OCI-LY7 (cell line): ENCODE data around the gene CST9. TPM values are rescaled to one million over a fixed set of nuclear protein-coding genes. Genes with fewer than 3 reads are reported as not detected.

Experiments used
- BruUV-seq: library from RNA; stranded (reverse); fragments of 400-500 nt; replicated peaks from 2 replicates; lab custom pipeline; 2021; lab: Mats Ljungman, UMichigan
- CTCF ChIA-PET: fragments of 300-600 bp; sonication (Branson Sonifier 250); formaldehyde crosslinking; loops from one replicate; lab custom pipeline; 2022; ENCODE audit warnings: antibody characterized with exemption; ENCODE audit not compliant: unreplicated experiment; lab: Charles Lee
- POLR2A ChIA-PET: fragments of 300-600 bp; sonication (Branson Sonifier 250); formaldehyde crosslinking; loops from one replicate; lab custom pipeline; 2022; ENCODE audit warnings: antibody characterized with exemption; lab: Charles Lee
- DNase-seq: peaks from one replicate; pipeline ENCODE4 v3.0.0-alpha.2; 2015; ENCODE audit warnings: low spot score
- H2AFZ ChIP-seq: fragments of 200-600 bp; sonication (generic), shearing (Covaris generic); 2 replicates; pipeline ENCODE4 v1.6.1; 2014; ENCODE audit warnings: mild to moderate bottlenecking, antibody characterized with exemption, low read length, moderate library complexity
- H3K27ac ChIP-seq: fragments of 200-600 bp; sonication (generic); 2 replicates; pipeline ENCODE4 v1.5.1; 2014; ENCODE audit warnings: mixed run types, low read depth, mild to moderate bottlenecking, moderate library complexity, low read length, inconsistent platforms; ENCODE audit not compliant: poor library complexity, severe bottlenecking
- H3K36me3 ChIP-seq: fragments of 200-600 bp; sonication (generic); 2 replicates; pipeline ENCODE4 v1.6.1; 2014; ENCODE audit warnings: mild to moderate bottlenecking, antibody characterized with exemption, low read length, moderate library complexity, mixed read lengths; ENCODE audit not compliant: insufficient read depth
- H3K4me1 ChIP-seq: fragments of 200-600 bp; sonication (generic); 2 replicates; pipeline ENCODE4 v1.5.1; 2014; ENCODE audit warnings: mild to moderate bottlenecking, low read length; ENCODE audit not compliant: insufficient read depth, poor library complexity, severe bottlenecking
- H3K4me2 ChIP-seq: fragments of 200-600 bp; sonication (generic); 2 replicates; pipeline ENCODE4 v1.6.1; 2014; ENCODE audit warnings: mild to moderate bottlenecking, low read length
- H3K4me3 ChIP-seq: fragments of 200-600 bp; sonication (generic); 2 replicates; pipeline ENCODE4 v1.5.1; 2014; ENCODE audit warnings: mild to moderate bottlenecking, low read depth, low read length; ENCODE audit not compliant: poor library complexity, severe bottlenecking
- H3K79me2 ChIP-seq: fragments of 200-600 bp; sonication (generic); 2 replicates; pipeline ENCODE4 v1.6.1; 2016; ENCODE audit warnings: low read depth, mild to moderate bottlenecking, low read length, moderate library complexity, mixed read lengths; ENCODE audit not compliant: insufficient read depth
- H3K9me2 ChIP-seq: fragments of 200-600 bp; sonication (generic); 2 replicates; pipeline ENCODE4 v1.6.1; 2016; ENCODE audit warnings: mild to moderate bottlenecking, low read length, mixed read lengths; ENCODE audit not compliant: insufficient read depth
- H3K9me3 ChIP-seq: fragments of 200-600 bp; sonication (generic); 2 replicates; pipeline ENCODE4 v1.6.1; 2014; ENCODE audit warnings: mild to moderate bottlenecking, mixed run types, low read length, mixed read lengths
- H4K20me1 ChIP-seq: fragments of 200-600 bp; sonication (generic); 2 replicates; pipeline ENCODE4 v1.6.1; 2014; ENCODE audit warnings: mild to moderate bottlenecking, antibody characterized with exemption, low read length, moderate library complexity, mixed read lengths; ENCODE audit not compliant: insufficient read depth
- CTCF ChIP-seq: fragments of 200-600 bp; sonication (generic); conservative IDR thresholded peaks from 2 replicates; pipeline ENCODE4 v1.5.1; 2014; ENCODE audit warnings: mild to moderate bottlenecking, antibody characterized with exemption, low read length, moderate library complexity, mixed read lengths
- EZH2phosphoT487 ChIP-seq: fragments of 200-600 bp; sonication (generic); IDR thresholded peaks from 2 replicates; pipeline ENCODE4 v1.6.1; 2018; ENCODE audit warnings: low read depth, borderline replicate concordance, mild to moderate bottlenecking, mixed run types, antibody characterized with exemption, low read length, moderate library complexity, mixed read lengths
- intact Hi-C: fragments of 100-400 bp; cut with micrococcal nuclease; formaldehyde crosslinking; loops from one replicate; pipeline ENCODE4 v1.10.0; 2022; ENCODE audit not compliant: unreplicated experiment
- total RNA-seq, 2 experiments: library from RNA; depleted of rRNA in 1 of 2; stranded (reverse); fragments of >200 nt in 1 of 2; shearing (Covaris generic) in 1 of 2; gene quantifications; 2 replicates each; pipeline ENCODE4 v1.2.3, GENCODE V29; 2014 to 2022

Gene CST9
- total RNA-seq, 2 experiments from 2014 or later = not detected

GRCh38 chr20:23607497-23608245 is 2.0 kb upstream of the CST9 start:
- no TSS peak for BruUV-seq
- no peak overlapping the region for H3K27ac ChIP-seq
- no peak overlapping the region for H3K4me2 ChIP-seq
- no peaks in the 10 kb centered on the region for H4K20me1 ChIP-seq
- H3K9me3 ChIP-seq = no peaks in the 10 kb centered on the region
- H3K4me3 ChIP-seq = no peak overlapping the region
- H3K36me3 ChIP-seq = no peaks in the 10 kb centered on the region
- ChIA-PET CTCF (no interaction called here), POLR2A (no interaction called here)
- H3K79me2 ChIP-seq = no peaks in the 10 kb centered on the region
- no peaks in the 10 kb centered on the region for H3K9me2 ChIP-seq
- TF ChIP-seq CTCF = no peak
- no peak for TF ChIP-seq EZH2phosphoT487
- H3K4me1 ChIP-seq = no peaks in the 10 kb centered on the region
- no peak for DNase-seq
- no peak overlapping the region for H2AFZ ChIP-seq
- intact Hi-C loops = loop anchor here (10.0 kb wide), 1 partner anchor 913 kb away; no protein-coding TSS in a partner anchor

- H3K4me3 ChIP-seq = no peak overlapping the region
- no peak overlapping the region for H3K4me2 ChIP-seq
- no peaks in the 10 kb centered on the region for H3K4me1 ChIP-seq
- intact Hi-C loops = loop anchor here (1.0 to 10.0 kb wide), 2 partner anchors 164 to 912 kb away; no protein-coding TSS in a partner anchor
- H3K9me2 ChIP-seq = no peaks in the 10 kb centered on the region
- no peaks in the 10 kb centered on the region for H4K20me1 ChIP-seq
- H2AFZ ChIP-seq = no peak overlapping the region
- ChIA-PET CTCF (interaction anchor here (0.5 kb wide), 2 partner anchors 506 to 1061 kb away, joined by 3 to 6 read pairs; no protein-coding TSS in a partner anchor), POLR2A (no interaction called here)
- no peak for TF ChIP-seq EZH2phosphoT487
- peak; percentile 82 for TF ChIP-seq CTCF
- no peaks in the 10 kb centered on the region for H3K9me3 ChIP-seq
- DNase-seq = peak; percentile 55
- no peaks in the 10 kb centered on the region for H3K79me2 ChIP-seq
- BruUV-seq = no TSS peak
- H3K27ac ChIP-seq = no peak overlapping the region
- no peaks in the 10 kb centered on the region for H3K36me3 ChIP-seq
These were observed 934 bp upstream of the CST9 start for GRCh38 chr20:23606652-23607049.

GRCh38 chr20:23604306-23604705 is 1.4 kb downstream of the CST9 start:
- no TSS peak for BruUV-seq
- no peaks in the 10 kb centered on the region for H3K4me1 ChIP-seq
- DNase-seq = no peak
- ChIA-PET POLR2A (no interaction called here), CTCF (no interaction called here)
- H3K4me3 ChIP-seq = no peak overlapping the region
- H4K20me1 ChIP-seq = no peaks in the 10 kb centered on the region
- no peaks in the 10 kb centered on the region for H3K9me3 ChIP-seq
- no peak overlapping the region for H3K27ac ChIP-seq
- H3K36me3 ChIP-seq = no peaks in the 10 kb centered on the region
- no peak overlapping the region for H3K4me2 ChIP-seq
- H2AFZ ChIP-seq = no peak overlapping the region
- intact Hi-C loops = loop anchor here (10.0 kb wide), 1 partner anchor 910 kb away; no protein-coding TSS in a partner anchor
- no peaks in the 10 kb centered on the region for H3K9me2 ChIP-seq
- no peaks in the 10 kb centered on the region for H3K79me2 ChIP-seq
- TF ChIP-seq EZH2phosphoT487 (no peak), CTCF (no peak)
